Astrocyte of the cerebellum (primary cell): ENCODE data around the gene MAMLD1.

Source experiments
- DNase-seq: peaks from one replicate; pipeline ENCODE4 v3.0.0-alpha.2; 2011; ENCODE audit warnings: low read depth
- H3K4me3 ChIP-seq: 2 replicates; pipeline ENCODE4 v1.5.1; 2011; ENCODE audit warnings: mild to moderate bottlenecking, low read depth, low read length, moderate library complexity
- CTCF ChIP-seq: IDR thresholded peaks from 2 replicates; pipeline ENCODE4 v1.5.1; 2012; ENCODE audit warnings: low read length, low read depth, moderate library complexity, mild to moderate bottlenecking; ENCODE audit errors: missing control alignments
- in situ Hi-C: cut with HindIII; loops from 2 replicates; pipeline ENCODE4 v1.10.0; 2017; ENCODE audit warnings: low sequenced_read_pairs

The MAMLD1 gene

DNA sequence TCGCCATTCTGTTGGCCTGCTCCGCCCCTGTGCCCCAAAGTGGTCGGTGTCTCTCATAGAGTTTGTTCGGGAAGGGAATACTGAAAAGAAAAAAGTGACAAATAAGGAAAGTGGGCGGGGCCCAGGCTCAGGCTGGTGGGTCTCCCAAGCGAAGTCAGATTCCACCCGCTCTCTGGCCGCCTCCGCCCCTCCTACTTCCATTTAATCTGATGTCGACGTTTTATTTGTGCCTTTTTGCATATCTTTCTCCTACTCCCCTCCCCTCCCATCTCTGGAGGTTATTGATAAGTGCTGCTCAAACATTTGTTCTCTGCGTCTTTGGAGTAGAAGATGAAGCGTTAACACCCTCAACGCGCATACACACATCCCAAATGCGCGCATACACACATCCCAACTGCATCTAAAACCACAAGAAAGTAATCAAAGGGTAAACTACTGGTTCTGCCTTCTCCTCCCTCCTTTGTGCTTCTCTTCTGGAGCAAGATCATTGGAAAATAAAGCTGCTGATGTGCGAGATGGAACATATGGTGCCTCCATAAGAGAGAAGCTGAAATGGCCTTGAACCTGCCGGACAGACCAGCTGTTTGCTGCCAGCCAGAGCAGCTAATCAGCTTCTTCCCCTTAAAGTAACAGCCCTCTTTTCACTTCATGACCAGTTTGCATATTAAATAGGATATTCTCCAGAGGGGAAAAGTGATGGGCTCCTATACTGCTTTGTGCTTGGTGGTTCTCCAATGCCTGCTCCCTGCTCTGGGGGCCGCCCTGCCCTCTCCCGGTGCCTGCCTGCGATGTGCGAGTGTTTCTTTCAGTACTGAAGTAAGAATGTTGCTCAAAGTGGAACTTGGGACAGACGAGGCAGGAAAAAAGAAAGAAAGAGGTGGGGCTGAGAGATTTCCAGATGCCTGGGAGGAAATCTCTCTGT is 3.1 kb downstream of the MAMLD1 start:
- TF ChIP-seq CTCF: peak; percentile 33
- DNase-seq: no peak
- H3K4me3 ChIP-seq: peak overlapping the region; percentile 51
- in situ Hi-C loops: no loop called here

DNA sequence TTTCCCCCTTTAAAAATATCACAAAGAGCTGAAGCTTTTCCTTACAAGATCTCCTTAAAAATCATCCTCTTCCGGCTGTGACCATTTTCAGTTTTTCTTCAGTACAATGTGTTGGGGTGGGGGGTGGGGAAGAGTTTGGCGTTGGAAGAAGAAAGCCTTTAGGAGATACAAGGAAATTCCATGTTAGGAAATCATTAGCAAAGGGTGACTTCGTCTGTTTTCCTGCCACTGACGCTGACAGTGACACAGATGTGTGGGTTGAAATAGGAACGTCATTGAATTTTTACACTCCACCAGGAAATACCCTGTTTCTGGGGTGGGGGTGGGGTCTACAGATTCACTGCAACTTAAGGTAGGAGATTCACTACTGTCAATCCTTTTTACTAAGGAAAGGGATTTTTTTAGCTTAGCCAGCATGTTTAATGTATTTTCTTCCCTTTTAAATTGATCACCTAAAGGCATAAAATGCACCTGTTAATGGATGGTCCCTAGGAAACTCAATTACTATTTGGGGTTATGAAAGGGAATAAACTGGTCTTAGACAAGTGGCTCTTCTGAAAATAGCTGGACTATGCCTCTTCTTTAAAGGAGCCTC is 3.9 kb downstream of the MAMLD1 start:
- TF ChIP-seq CTCF: no peak
- H3K4me3 ChIP-seq: peak overlapping the region; percentile 51
- no peak for DNase-seq
- in situ Hi-C loops: no loop called here

- H3K4me3 ChIP-seq: no peak overlapping the region
- no peak for TF ChIP-seq CTCF
- in situ Hi-C loops: no loop called here
- DNase-seq: no peak
These were observed 7.6 kb downstream of the MAMLD1 start for GRCh38 chrX:150370589-150371312.

DNA sequence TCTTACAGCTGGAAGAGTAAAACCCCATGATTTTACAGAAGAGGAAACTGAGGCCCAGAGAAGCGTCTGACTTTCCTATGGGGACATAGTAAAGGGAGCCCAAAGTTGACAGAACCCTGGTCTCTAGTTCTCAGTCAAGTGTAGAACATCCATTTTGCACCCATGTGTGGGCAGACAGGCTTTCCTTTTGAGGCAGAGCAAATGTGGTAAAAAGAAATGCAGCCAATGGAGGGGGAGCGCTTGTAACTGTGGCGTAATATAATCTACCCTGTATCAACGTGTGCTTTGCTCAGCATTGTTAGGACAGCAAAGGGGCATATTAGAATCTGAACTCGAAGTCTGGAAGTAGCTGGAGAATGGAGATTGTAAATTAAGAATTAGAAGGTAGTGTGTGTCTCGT is 8.8 kb downstream of the MAMLD1 start:
- H3K4me3 ChIP-seq: no peak overlapping the region
- no peak for DNase-seq
- TF ChIP-seq CTCF: no peak
- in situ Hi-C loops: no loop called here

GRCh38 chrX:150372280-150372679 is 9.2 kb downstream of the MAMLD1 start:
- TF ChIP-seq CTCF: no peak
- in situ Hi-C loops: no loop called here
- DNase-seq: no peak
- H3K4me3 ChIP-seq: no peak overlapping the region

- in situ Hi-C loops: no loop called here
- no peak for DNase-seq
- TF ChIP-seq CTCF: no peak
- H3K4me3 ChIP-seq: no peak overlapping the region
These were observed 9.6 kb downstream of the MAMLD1 start for GRCh38 chrX:150372756-150373155.
